IMR-90 (cell line): Measurements from ENCODE around the gene C10orf88. TPM values are rescaled to one million over a fixed set of nuclear protein-coding genes. Genes with fewer than 3 reads are reported as not detected.

ENCODE experiments used
- ATAC-seq: fragments of 200-7000 bp; cut with Tn5 transposase; 2 replicates; pipeline ENCODE4 v1.9.1; 2020; ENCODE audit warnings: low read depth, mild to moderate bottlenecking, moderate library complexity
- Bru-seq: library from RNA; stranded (reverse); fragments of 400-500 nt; gene quantifications from one replicate; lab custom pipeline; 2021; lab: Mats Ljungman, UMichigan
- BruChase-seq, 2 experiments: library from RNA; stranded (reverse); fragments of 400-500 nt; gene quantifications; one replicate each; lab custom pipeline; 2021; lab: Mats Ljungman, UMichigan
- BruUV-seq: library from RNA; stranded (reverse); fragments of 400-500 nt; replicated peaks from 2 replicates; lab custom pipeline; 2021; lab: Mats Ljungman, UMichigan
- CTCF ChIA-PET: fragments of 300-600 bp; formaldehyde crosslinking; extraction: SDS; loops from one replicate; lab custom pipeline; 2021; ENCODE audit warnings: antibody characterized with exemption; lab: Yijun Ruan, JAX
- POLR2A ChIA-PET: fragments of 300-600 bp; sonication (Branson Sonifier 250); formaldehyde crosslinking; loops from one replicate; lab custom pipeline; 2022; ENCODE audit warnings: antibody characterized with exemption; ENCODE audit not compliant: unreplicated experiment; lab: Charles Lee
- DNase-seq: peaks from one replicate; pipeline ENCODE4 v3.0.0; 2013
- H2AFZ ChIP-seq: replicated peaks from 2 replicates; pipeline ENCODE3; 2013; ENCODE audit warnings: low read length, mild to moderate bottlenecking; ENCODE audit not compliant: poor library complexity
- H2AK5ac ChIP-seq: 2 replicates; pipeline ENCODE4 v1.6.1; 2013; ENCODE audit warnings: low read depth, low read length, inconsistent platforms
- H2AK9ac ChIP-seq: replicated peaks from 2 replicates; pipeline ENCODE3; 2013; ENCODE audit warnings: mild to moderate bottlenecking, low read depth, low read length, moderate library complexity; ENCODE audit not compliant: poor library complexity
- H2BK120ac ChIP-seq: 2 replicates; pipeline ENCODE4 v1.6.1; 2013; ENCODE audit warnings: low read depth, low read length, inconsistent platforms
- H2BK15ac ChIP-seq: 3 replicates; pipeline ENCODE4 v1.6.1; 2013; ENCODE audit warnings: low read depth, low read length, inconsistent platforms
- H2BK20ac ChIP-seq: 2 replicates; pipeline ENCODE4 v1.6.1; 2013; ENCODE audit warnings: low read depth, mild to moderate bottlenecking, inconsistent platforms, low read length, moderate library complexity
- H2BK5ac ChIP-seq: 2 replicates; pipeline ENCODE4 v1.6.1; 2013; ENCODE audit warnings: mild to moderate bottlenecking, low read depth, low read length, inconsistent platforms; ENCODE audit not compliant: poor library complexity, severe bottlenecking
- H3K14ac ChIP-seq: replicated peaks from 2 replicates; pipeline ENCODE4 v1.6.1; 2013; ENCODE audit warnings: low read depth, low read length, inconsistent platforms
- H3K18ac ChIP-seq: 2 replicates; pipeline ENCODE4 v1.6.1; 2013; ENCODE audit warnings: low read depth, low read length, control low read depth
- H3K23ac ChIP-seq: 2 replicates; pipeline ENCODE4 v1.6.1; 2013; ENCODE audit warnings: low read depth, low read length, inconsistent platforms
- H3K27ac ChIP-seq: 2 replicates; pipeline ENCODE4 v1.5.1; 2013; ENCODE audit warnings: mild to moderate bottlenecking, control low read depth, low read length; ENCODE audit not compliant: insufficient read depth
- H3K27me3 ChIP-seq: 2 replicates; pipeline ENCODE4 v1.6.1; 2013; ENCODE audit warnings: low read length; ENCODE audit not compliant: control insufficient read depth, insufficient read depth
- H3K36me3 ChIP-seq: 2 replicates; pipeline ENCODE4 v1.6.1; 2013; ENCODE audit warnings: low read length, mixed read lengths; ENCODE audit not compliant: control insufficient read depth, insufficient read depth
- H3K4ac ChIP-seq: 2 replicates; pipeline ENCODE4 v1.6.1; 2013; ENCODE audit warnings: low read depth, low read length, inconsistent platforms
- H3K4me1 ChIP-seq: 2 replicates; pipeline ENCODE4 v1.6.1; 2013; ENCODE audit warnings: low read length, mixed read lengths; ENCODE audit not compliant: control insufficient read depth, insufficient read depth
- H3K4me2 ChIP-seq: 2 replicates; pipeline ENCODE4 v1.6.1; 2013; ENCODE audit warnings: low read depth, mild to moderate bottlenecking, control low read depth, low read length, moderate library complexity
- H3K4me3 ChIP-seq: 2 replicates; pipeline ENCODE4 v1.5.1; 2013; ENCODE audit warnings: low read depth, mild to moderate bottlenecking, control low read depth, low read length, moderate library complexity; ENCODE audit not compliant: insufficient read depth
- H3K56ac ChIP-seq: 2 replicates; pipeline ENCODE4 v1.6.1; 2013; ENCODE audit warnings: low read length, inconsistent platforms; ENCODE audit not compliant: insufficient read depth; ENCODE audit errors: extremely low read depth
- H3K79me1 ChIP-seq, 2 experiments: 2 replicates each; pipeline ENCODE4 v1.6.1; 2013; ENCODE audit warnings: low read length in 2 of 2, inconsistent platforms in 1 of 2, low read depth in 1 of 2
- H3K9ac ChIP-seq: 2 replicates; pipeline ENCODE4 v1.6.1; 2013; ENCODE audit warnings: low read depth, low read length, control low read depth
- H3K9me1 ChIP-seq: 2 replicates; pipeline ENCODE4 v1.6.1; 2013; ENCODE audit warnings: low read length, inconsistent platforms; ENCODE audit not compliant: insufficient read depth
- H3K9me3 ChIP-seq: 2 replicates; pipeline ENCODE4 v1.6.1; 2013; ENCODE audit warnings: low read length; ENCODE audit not compliant: control insufficient read depth, insufficient read depth
- H4K20me1 ChIP-seq: 2 replicates; pipeline ENCODE4 v1.6.1; 2013; ENCODE audit warnings: low read length, inconsistent platforms; ENCODE audit not compliant: insufficient read depth
- H4K5ac ChIP-seq: 2 replicates; pipeline ENCODE4 v1.6.1; 2013; ENCODE audit warnings: mild to moderate bottlenecking, low read depth, low read length, control low read depth
- H4K8ac ChIP-seq, 2 experiments: 2 replicates each; pipeline ENCODE4 v1.6.1; 2013; ENCODE audit warnings: low read depth in 2 of 2, low read length in 2 of 2, control low read depth in 1 of 2, inconsistent platforms in 1 of 2
- H4K91ac ChIP-seq: 2 replicates; pipeline ENCODE4 v1.6.1; 2013; ENCODE audit warnings: low read depth, low read length, inconsistent platforms; ENCODE audit not compliant: insufficient read depth
- BHLHE40 ChIP-seq: fragments of 150-350 bp; IDR thresholded peaks from 2 replicates; pipeline ENCODE4 v1.6.1; 2016; ENCODE audit warnings: mild to moderate bottlenecking, low read depth, low read length
- CTCF ChIP-seq: conservative IDR thresholded peaks from 2 replicates; pipeline ENCODE4 v1.5.1; 2012; ENCODE audit warnings: mild to moderate bottlenecking, low read depth, low read length, improper control_type of control experiment
- ELK1 ChIP-seq: fragments of 150-350 bp; IDR thresholded peaks from 2 replicates; pipeline ENCODE4 v1.6.1; 2016; ENCODE audit warnings: low read depth, mild to moderate bottlenecking, low read length, moderate library complexity, borderline replicate concordance
- FOS ChIP-seq: fragments of 150-350 bp; IDR thresholded peaks from 2 replicates; pipeline ENCODE4 v1.6.1; 2016; ENCODE audit warnings: low read depth, low read length
- MAZ ChIP-seq: IDR thresholded peaks from 2 replicates; pipeline ENCODE4 v1.6.1; 2012; ENCODE audit warnings: low read depth, mild to moderate bottlenecking, low read length, improper control_type of control experiment, moderate library complexity, borderline replicate concordance
- MXI1 ChIP-seq: IDR thresholded peaks from 2 replicates; pipeline ENCODE4 v1.6.1; 2012; ENCODE audit warnings: low read depth, mild to moderate bottlenecking, low read length, moderate library complexity, borderline replicate concordance
- WGBS, 2 experiments: methylation state at CpG; one replicate each; pipeline versions ENCODE4 v1.1.5 to v1.1.7; 2013; ENCODE audit warnings: missing lambda C conversion rate in 2 of 2; ENCODE audit not compliant: insufficient read length in 1 of 2; ENCODE audit errors: extremely low coverage in 2 of 2; 5-methylcytosine and 5-hydroxymethylcytosine counted together
- dilution Hi-C: fragments of 300-500 bp; cut with HindIII; formaldehyde crosslinking; loops from one replicate; pipeline ENCODE4 v1.14.3; 2018; ENCODE audit warnings: low sequenced_read_pairs; ENCODE audit not compliant: unreplicated experiment
- in situ Hi-C: fragments of 300-500 bp; cut with MboI; formaldehyde crosslinking; loops from 3 replicates; pipeline ENCODE4 v1.14.3; 2019; ENCODE audit warnings: low sequenced_read_pairs, inconsistent platforms, mixed read lengths
- intact Hi-C: fragments of 100-400 bp; cut with micrococcal nuclease; formaldehyde crosslinking; loops from 2 replicates; pipeline ENCODE4 v1.10.0; 2022
- long read RNA-seq: library from polyadenylated mRNA; unstranded; transcript quantifications from one replicate; pipeline ENCODE4 v2.0.0, GENCODE V29; 2021; ENCODE audit not compliant: unreplicated experiment
- polyA plus RNA-seq, 3 experiments: library from polyadenylated mRNA; depleted of rRNA; stranded (reverse); fragments of >200 nt; gene quantifications; 2 replicates each; pipeline ENCODE4 v1.2.3, GENCODE V29; 2012; ENCODE audit warnings: low replicate concordance in 1 of 3
- total RNA-seq: library from RNA; depleted of rRNA; stranded (reverse); fragments of >200 nt; gene quantifications from 2 replicates; pipeline ENCODE4 v1.2.3, GENCODE V29; 2012; rRNA removed
- TF ChIP-seq, protein P1 (sequence below): fragments of 150-350 bp; IDR thresholded peaks from 2 replicates; pipeline ENCODE4 v1.6.1; 2017; ENCODE audit warnings: mild to moderate bottlenecking, antibody characterized with exemption, low read length, low read depth

C10orf88 gene
- 12.2 and 16.4 TPM in 2 replicates for total RNA-seq
- 4.0 and 5.9 TPM in 2 replicates for polyA plus RNA-seq (2012; rRNA removed)
- polyA plus RNA-seq (2012; cell fraction: cytosol; rRNA removed): 0.79 and 1.4 TPM in 2 replicates
- polyA plus RNA-seq (2012; cell fraction: nucleus; rRNA removed; ENCODE audit: low replicate concordance): 0.58 and 8.4 TPM in 2 replicates
- Bru-seq, nascent RNA: percentile 77 among the genes with signal in this experiment
- BruChase-seq, experiment 1, labeled RNA remaining after a 6-hour chase: percentile 59 among the genes with signal in this experiment
- BruChase-seq, experiment 2, labeled RNA remaining after a 2-hour chase: percentile 71 among the genes with signal in this experiment
- long read RNA-seq, transcript C10orf88-204 (6 exons, 2,482 nt): major isoform, 8 of 10 reads
- long read RNA-seq, partial matches to known transcripts: 1 of 10 reads
- long read RNA-seq, other reads (novel, unspliced or antisense): 1 of 10 reads

DNA sequence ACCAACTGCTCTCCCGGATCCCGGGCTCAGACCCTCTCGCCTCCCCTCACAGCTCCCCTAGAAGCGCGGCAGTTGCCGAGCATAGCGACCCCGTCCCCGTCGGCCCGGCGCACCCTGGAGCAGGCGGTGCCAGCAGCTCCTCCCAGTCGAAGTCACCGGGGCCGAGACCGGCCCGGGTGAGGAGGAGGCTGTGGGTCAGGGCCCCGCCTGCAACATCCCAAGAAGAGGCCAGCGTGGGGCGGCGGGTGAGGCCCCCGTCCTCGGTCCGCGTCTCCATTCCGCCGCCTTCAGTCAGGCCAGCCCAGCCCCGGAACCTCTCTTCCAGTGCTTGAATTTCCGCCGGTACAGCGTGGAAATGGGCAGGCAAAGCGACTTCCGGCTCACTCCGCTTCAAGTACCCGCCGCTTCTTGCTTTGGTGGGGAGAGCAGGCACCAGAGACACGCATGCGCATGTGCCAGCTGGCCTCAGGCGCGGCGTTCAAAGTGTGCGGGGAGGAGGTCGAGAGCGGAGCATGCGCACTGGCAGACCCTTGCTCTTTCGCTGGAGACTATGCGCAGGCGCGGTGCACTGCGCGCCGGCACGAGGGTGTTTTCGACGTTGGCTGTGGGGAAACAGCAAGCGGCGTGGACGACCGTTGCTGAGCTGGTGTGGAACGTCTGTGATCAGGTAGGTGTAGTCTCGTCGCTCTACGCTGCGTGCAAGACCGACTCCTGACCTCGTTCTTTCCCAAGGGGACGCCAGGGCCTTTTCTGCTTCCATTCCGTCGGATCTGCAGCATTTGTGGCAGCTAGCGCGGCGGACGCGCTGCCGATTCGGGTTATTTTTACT, at the start of gene C10orf88:
TSS of gene C10orf88 (minus strand) at position 326 of the 829 bp plus-strand sequence. CDS start at position 277, 49 bp downstream.
- H2BK120ac ChIP-seq: peak within 1 kb of the TSS; percentile 82
- H3K4me1 ChIP-seq: no peaks in the 10 kb centered on the region
- intact Hi-C loops (loop anchor here (5.0 kb wide), 2 partner anchors 77 to 102 kb away; partner anchors contain the start of gene FAM24B), in situ Hi-C loops (no loop called here), dilution Hi-C loops (no loop called here)
- no peaks in the 10 kb centered on the region for H3K9me3 ChIP-seq
- H2BK15ac ChIP-seq: peak within 1 kb of the TSS; percentile 51; the same call in 2 of the 3 replicates
- ATAC-seq (peak; percentile 99), DNase-seq (peak; percentile 99)
- peak within 1 kb of the TSS; percentile 95 for H2AK9ac ChIP-seq
- H2BK5ac ChIP-seq: peak within 1 kb of the TSS; percentile 58
- peak within 1 kb of the TSS; percentile 79 for H3K9ac ChIP-seq
- H3K56ac ChIP-seq: peak within 1 kb of the TSS; percentile 48; the same call in 1 of the 2 replicates
- peak within 1 kb of the TSS; percentile 93 to 99 for H4K8ac ChIP-seq
- H3K4me3 ChIP-seq: peak within 1 kb of the TSS; percentile 58
- H2AFZ ChIP-seq: peak within 1 kb of the TSS; percentile 99
- H2BK20ac ChIP-seq: peak within 1 kb of the TSS; percentile 83
- BruUV-seq: no TSS peak
- H3K23ac ChIP-seq: peak within 1 kb of the TSS; percentile 90
- no peak within 1 kb of the TSS; the same call in 1 of the 2 replicates for H2AK5ac ChIP-seq
- WGBS, 2 experiments: 5% methylated on average over 20 of the region's 77 CpGs; no CpG with 5 or more reads in 1 of the 2 experiments
- peak within 1 kb of the TSS; percentile 87 for H3K4me2 ChIP-seq
- peaks cover 11 to 25% of the 10 kb centered on the region in 2 experiments; a peak in 3 of 4 replicates for H3K79me1 ChIP-seq
- H4K91ac ChIP-seq: peak within 1 kb of the TSS; percentile 57
- H3K14ac ChIP-seq: peak within 1 kb of the TSS; percentile 84
- H3K18ac ChIP-seq: peak within 1 kb of the TSS; percentile 26; the same call in 1 of the 2 replicates
- H3K27me3 ChIP-seq: no peaks in the 10 kb centered on the region
- TF ChIP-seq CTCF (no peak), MXI1 (no peak), MAZ (peak; percentile 89), FOS (no peak), BHLHE40 (peak; percentile 51; the same call in 1 of the 2 replicates), ELK1 (peak; percentile 30; the same call in 1 of the 2 replicates)
- TF ChIP-seq, protein P1, sequence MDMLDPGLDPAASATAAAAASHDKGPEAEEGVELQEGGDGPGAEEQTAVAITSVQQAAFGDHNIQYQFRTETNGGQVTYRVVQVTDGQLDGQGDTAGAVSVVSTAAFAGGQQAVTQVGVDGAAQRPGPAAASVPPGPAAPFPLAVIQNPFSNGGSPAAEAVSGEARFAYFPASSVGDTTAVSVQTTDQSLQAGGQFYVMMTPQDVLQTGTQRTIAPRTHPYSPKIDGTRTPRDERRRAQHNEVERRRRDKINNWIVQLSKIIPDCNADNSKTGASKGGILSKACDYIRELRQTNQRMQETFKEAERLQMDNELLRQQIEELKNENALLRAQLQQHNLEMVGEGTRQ: peak; percentile 45; the same call in 1 of the 2 replicates
- CTCF ChIA-PET: interaction anchor here (1.0 kb wide), 1 partner anchor 27 kb away, joined by 3 read pairs; no protein-coding TSS in a partner anchor
- peak within 1 kb of the TSS; percentile 85 for H4K5ac ChIP-seq
- H3K27ac ChIP-seq: peak within 1 kb of the TSS; percentile 57
- H3K4ac ChIP-seq: peak within 1 kb of the TSS; percentile 94
- no peaks in the 10 kb centered on the region for H3K36me3 ChIP-seq
- no peaks in the 10 kb centered on the region for H4K20me1 ChIP-seq
- POLR2A ChIA-PET: interaction anchor here (0.6 kb wide), 1 partner anchor 13 kb away, joined by 5 read pairs; no protein-coding TSS in a partner anchor
- H3K9me1 ChIP-seq: peaks cover 2% of the 10 kb centered on the region; the same call in 1 of the 2 replicates
